ENCODE results near the gene MLLT3. TPM values are rescaled to one million over a fixed set of nuclear protein-coding genes. Genes with fewer than 3 reads are reported as not detected.

The MLLT3 gene
- total and polyA plus RNA-seq, 9 donors, result 8.7 to 15.4 (median 13.8) TPM

- no peak for DNase-seq
- Histone ChIP-seq H3K4me1 (ENCODE audit: insufficient read depth) (no peaks in the 10 kb centered on the region), H3K27ac (no peak overlapping the region), H3K4me3 (no peak overlapping the region), H3K36me3 (no peaks in the 10 kb centered on the region), H3K27me3 (no peaks in the 10 kb centered on the region), H3K9me3 (no peaks in the 10 kb centered on the region)
- WGBS, 3 donors, result 88 to 91% (median 90%) methylated on average over 4 of the region's 4 CpGs
- TF ChIP-seq POLR2A (IDR thresholded peaks at IDR 0.05) (no peak), CTCF (IDR thresholded peaks at IDR 0.05) (no peak), EP300 (IDR thresholded peaks at IDR 0.05) (no peak)
- intact Hi-C loops (cut with DNase I), result no loop called here
Observed at GRCh38 chr9:20335668-20336332, 286.5 kb downstream of the MLLT3 start.

DNA sequence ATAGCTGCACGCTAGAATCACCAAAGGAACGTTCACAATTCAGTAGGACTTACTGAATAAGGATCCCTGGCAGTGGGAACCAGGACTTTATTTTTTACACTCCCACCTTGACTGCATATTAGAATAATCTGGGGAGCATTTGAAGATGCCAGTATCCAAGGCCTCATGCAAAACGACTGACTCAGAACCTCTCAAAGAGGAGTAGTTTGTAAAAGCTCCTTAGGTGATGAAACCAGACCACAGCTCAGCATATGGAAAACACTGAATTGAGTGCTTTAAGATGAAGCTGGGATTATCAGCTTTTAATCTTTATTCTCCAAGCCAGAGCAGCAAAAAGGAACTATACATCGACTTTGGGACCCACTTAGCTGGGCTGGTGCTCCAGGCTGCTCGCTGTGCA lies 288.3 kb downstream of the MLLT3 start:
- H3K36me3 ChIP-seq, result no peaks in the 10 kb centered on the region
- no peak for TF ChIP-seq CTCF (IDR thresholded peaks at IDR 0.05)
- no peak for TF ChIP-seq EP300 (IDR thresholded peaks at IDR 0.05)
- TF ChIP-seq POLR2A (IDR thresholded peaks at IDR 0.05), result no peak
- H3K9me3 ChIP-seq, result no peaks in the 10 kb centered on the region
- WGBS, 3 donors, result 56 to 71% (median 64%) methylated on average over 5 of the region's 5 CpGs
- no peak overlapping the region for H3K4me3 ChIP-seq
- no peak overlapping the region for H3K27ac ChIP-seq
- no peaks in the 10 kb centered on the region for H3K4me1 ChIP-seq (ENCODE audit: insufficient read depth)
- DNase-seq, result no peak
- intact Hi-C loops (cut with DNase I), result no loop called here
- H3K27me3 ChIP-seq, result no peaks in the 10 kb centered on the region

- no peaks in the 10 kb centered on the region for H3K27me3 ChIP-seq
- intact Hi-C loops (cut with DNase I), result no loop called here
- H3K4me1 ChIP-seq (ENCODE audit: insufficient read depth), result no peaks in the 10 kb centered on the region
- H3K27ac ChIP-seq, result no peak overlapping the region
- no peak overlapping the region for H3K4me3 ChIP-seq
- DNase-seq, result no peak
- TF ChIP-seq EP300 (IDR thresholded peaks at IDR 0.05) (no peak), POLR2A (IDR thresholded peaks at IDR 0.05) (no peak), CTCF (IDR thresholded peaks at IDR 0.05) (no peak)
- 72 to 73% (median 73%) methylated on average over 5 of the region's 5 CpGs for WGBS, 3 donors
- H3K36me3 ChIP-seq, result no peaks in the 10 kb centered on the region
- no peaks in the 10 kb centered on the region for H3K9me3 ChIP-seq
Observed at GRCh38 chr9:20331095-20331685, 291.1 kb downstream of the MLLT3 start.

DNA sequence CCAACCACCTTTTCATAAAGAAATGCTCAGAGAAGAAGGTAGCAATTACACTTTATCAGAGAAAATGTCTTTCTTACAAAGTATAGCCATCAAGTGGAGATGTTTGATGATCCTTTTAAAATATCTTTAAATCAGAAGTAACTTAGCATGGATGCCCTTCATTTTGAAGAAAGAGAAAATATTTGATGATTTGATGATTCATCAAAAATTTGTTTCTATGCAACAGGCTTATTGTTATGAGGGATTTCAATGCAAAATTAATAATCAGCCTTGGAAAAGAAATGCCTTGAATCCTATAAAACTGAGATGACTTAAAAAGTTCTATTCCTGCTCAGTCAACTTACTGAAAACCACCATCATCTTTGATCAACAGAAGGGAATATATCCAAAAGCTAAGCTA lies 291.6 kb downstream of the MLLT3 start:
- Histone ChIP-seq H3K9me3 (no peaks in the 10 kb centered on the region), H3K27me3 (no peaks in the 10 kb centered on the region), H3K27ac (no peak overlapping the region), H3K4me3 (no peak overlapping the region), H3K4me1 (ENCODE audit: insufficient read depth) (no peaks in the 10 kb centered on the region), H3K36me3 (no peaks in the 10 kb centered on the region)
- no peak for DNase-seq
- intact Hi-C loops (cut with DNase I), result no loop called here
- TF ChIP-seq POLR2A (IDR thresholded peaks at IDR 0.05) (no peak), EP300 (IDR thresholded peaks at IDR 0.05) (no peak), CTCF (IDR thresholded peaks at IDR 0.05) (no peak)
